Measurements from ENCODE around the gene BDKRB1.

GRCh38 chr14:96275177-96276112 lies 19.4 kb downstream of the BDKRB1 start:
- no peak for TF ChIP-seq POLR2A (IDR thresholded peaks at IDR 0.05)
- TF ChIP-seq CTCF (IDR thresholded peaks at IDR 0.05): peak; percentile 80 to 92 (median 90)
- TF ChIP-seq POLR2AphosphoS5 (IDR thresholded peaks at IDR 0.05): peak; percentile 11

Measured in prostate gland (tissue), 2 donors.